Breast epithelium (tissue), 4 donors: ENCODE data around the gene WWP2. TPM values are rescaled to one million over a fixed set of nuclear protein-coding genes. Genes with fewer than 3 reads are reported as not detected.
"Not testable (repeated sequence)": the region's sequence is repeated elsewhere in the genome, so short reads cannot be mapped to it uniquely, and the experiment has no call there.

ENCODE experiments used
- DNase-seq, 2 donors: peaks; one replicate each; pipeline ENCODE4 v3.0.0-alpha.2; 2019; ENCODE audit warnings: low spot score in 2 of 2
- H3K27ac ChIP-seq, 2 donors: fragments of 200-600 bp; sonication (generic) in 1 of 2; one replicate each; pipeline ENCODE4 v1.5.1; 2016 to 2019; ENCODE audit warnings: mild to moderate bottlenecking in 1 of 2
- H3K27me3 ChIP-seq, 2 donors: fragments of 200-600 bp; sonication (generic) in 1 of 2; one replicate each; pipeline versions ENCODE4 v1.5.1 to v1.6.0; 2017 to 2019; ENCODE audit warnings: control low read depth in 1 of 2, mild to moderate bottlenecking in 1 of 2
- H3K36me3 ChIP-seq: fragments of 200-600 bp; one replicate; pipeline ENCODE4 v1.5.1; 2019
- H3K4me1 ChIP-seq, 2 donors: fragments of 200-600 bp; sonication (generic); one replicate each; pipeline ENCODE4 v1.5.1; 2016 to 2019; ENCODE audit warnings: control low read depth in 1 of 2
- H3K4me3 ChIP-seq, 3 donors: fragments of 200-600 bp; sonication (generic); 1 replicate in 2 of 3; 2 replicates in 1 of 3; pipeline ENCODE4 v1.5.1; 2016 to 2019; ENCODE audit warnings: mild to moderate bottlenecking in 3 of 3, moderate library complexity in 2 of 3
- H3K9me3 ChIP-seq, 2 donors: fragments of 200-600 bp; sonication (generic) in 1 of 2; one replicate each; pipeline ENCODE4 v1.5.1; 2016 to 2019; ENCODE audit warnings: control low read depth in 1 of 2
- POLR2A ChIP-seq: fragments of 450-650 bp; IDR thresholded peaks from one replicate; pipeline ENCODE4 v1.6.1; 2016; ENCODE audit warnings: antibody characterized with exemption, mild to moderate bottlenecking, moderate library complexity
- POLR2AphosphoS5 ChIP-seq, 3 donors: sonication (generic); formaldehyde crosslinking; IDR thresholded peaks; one replicate each; pipeline ENCODE4 v1.6.1; 2017; ENCODE audit warnings: antibody characterized with exemption in 3 of 3
- intact Hi-C: fragments of 100-400 bp; cut with DNase I; formaldehyde crosslinking; loops from one replicate; pipeline ENCODE4 v1.15.1; 2023; ENCODE audit warnings: low total_unique reads
- total RNA-seq, 3 donors: library from RNA; depleted of rRNA; stranded (reverse); fragments of >200 nt; gene quantifications; one replicate each; pipeline ENCODE4 v1.1.0, GENCODE V29; 2016
- TF ChIP-seq, protein P1 (sequence below), 3 donors: fragments of 450-650 bp; IDR thresholded peaks; one replicate each; pipeline ENCODE4 v1.5.1; 2016 to 2017; ENCODE audit warnings: antibody characterized with exemption in 3 of 3, mild to moderate bottlenecking in 3 of 3, moderate library complexity in 3 of 3

Gene WWP2
- total RNA-seq, 3 donors from 2014 or later: 34.1 to 46.5 (median 34.7) TPM

DNA sequence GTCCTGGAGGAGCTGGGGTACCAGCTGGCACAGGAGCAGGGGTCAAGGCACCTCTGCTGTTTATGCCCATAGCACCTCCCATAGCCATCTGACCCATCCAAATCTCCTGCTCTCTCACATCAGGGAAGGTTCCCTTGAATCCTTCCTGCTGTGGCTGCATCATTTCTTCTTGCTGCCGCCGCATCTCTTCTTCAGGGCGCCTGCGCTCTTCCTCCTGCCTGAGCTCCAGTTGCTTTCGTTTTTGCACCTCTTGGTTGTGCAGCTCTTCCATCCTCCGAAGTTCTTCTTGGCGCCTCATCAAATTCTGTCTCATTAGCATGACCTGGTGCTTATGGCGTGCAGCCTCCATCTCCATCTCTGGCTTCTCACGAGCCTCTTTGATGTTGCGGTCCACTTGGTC, 5.4 kb upstream of the WWP2 start:
- no peaks in the 10 kb centered on the region for H3K27me3 ChIP-seq
- H3K36me3 ChIP-seq: no peaks in the 10 kb centered on the region
- no peak overlapping the region for H3K4me3 ChIP-seq
- intact Hi-C loops: no loop called here
- H3K27ac ChIP-seq: no peak overlapping the region
- DNase-seq: no peak
- no peaks in the 10 kb centered on the region for H3K9me3 ChIP-seq
- H3K4me1 ChIP-seq: peaks cover 0 to 15% of the 10 kb centered on the region in 2 donors
- TF ChIP-seq, protein P1, sequence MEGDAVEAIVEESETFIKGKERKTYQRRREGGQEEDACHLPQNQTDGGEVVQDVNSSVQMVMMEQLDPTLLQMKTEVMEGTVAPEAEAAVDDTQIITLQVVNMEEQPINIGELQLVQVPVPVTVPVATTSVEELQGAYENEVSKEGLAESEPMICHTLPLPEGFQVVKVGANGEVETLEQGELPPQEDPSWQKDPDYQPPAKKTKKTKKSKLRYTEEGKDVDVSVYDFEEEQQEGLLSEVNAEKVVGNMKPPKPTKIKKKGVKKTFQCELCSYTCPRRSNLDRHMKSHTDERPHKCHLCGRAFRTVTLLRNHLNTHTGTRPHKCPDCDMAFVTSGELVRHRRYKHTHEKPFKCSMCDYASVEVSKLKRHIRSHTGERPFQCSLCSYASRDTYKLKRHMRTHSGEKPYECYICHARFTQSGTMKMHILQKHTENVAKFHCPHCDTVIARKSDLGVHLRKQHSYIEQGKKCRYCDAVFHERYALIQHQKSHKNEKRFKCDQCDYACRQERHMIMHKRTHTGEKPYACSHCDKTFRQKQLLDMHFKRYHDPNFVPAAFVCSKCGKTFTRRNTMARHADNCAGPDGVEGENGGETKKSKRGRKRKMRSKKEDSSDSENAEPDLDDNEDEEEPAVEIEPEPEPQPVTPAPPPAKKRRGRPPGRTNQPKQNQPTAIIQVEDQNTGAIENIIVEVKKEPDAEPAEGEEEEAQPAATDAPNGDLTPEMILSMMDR (IDR thresholded peaks at IDR 0.05): no peak
- TF ChIP-seq POLR2A (no peak), POLR2AphosphoS5 (IDR thresholded peaks at IDR 0.05) (no peak)

DNA sequence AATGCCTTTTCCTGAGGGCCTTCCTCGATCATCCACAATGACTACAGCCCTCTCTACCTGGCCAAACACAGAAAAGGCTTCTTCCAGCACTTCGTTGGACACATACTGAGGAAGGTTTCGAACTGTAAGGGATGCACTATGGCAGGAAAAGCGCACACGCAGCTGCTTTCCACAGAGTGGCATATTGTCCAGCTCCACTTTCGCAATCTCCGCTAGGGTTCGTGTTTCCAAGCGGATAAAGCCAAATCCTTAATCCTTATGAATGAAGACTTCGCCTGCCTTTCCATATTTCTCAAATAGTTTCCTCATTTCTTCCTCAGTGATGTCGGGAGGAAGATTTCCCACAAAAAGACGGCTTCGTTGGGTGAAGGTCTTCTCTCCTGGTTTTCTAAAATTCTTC, 4.8 kb upstream of the WWP2 start:
- intact Hi-C loops, H3K4me3 ChIP-seq, DNase-seq, H3K36me3 ChIP-seq, H3K9me3 ChIP-seq, H3K27me3 ChIP-seq, H3K27ac ChIP-seq: not testable (repeated sequence)
- H3K4me1 ChIP-seq: peaks cover 0 to 17% of the 10 kb centered on the region in 2 donors

DNA sequence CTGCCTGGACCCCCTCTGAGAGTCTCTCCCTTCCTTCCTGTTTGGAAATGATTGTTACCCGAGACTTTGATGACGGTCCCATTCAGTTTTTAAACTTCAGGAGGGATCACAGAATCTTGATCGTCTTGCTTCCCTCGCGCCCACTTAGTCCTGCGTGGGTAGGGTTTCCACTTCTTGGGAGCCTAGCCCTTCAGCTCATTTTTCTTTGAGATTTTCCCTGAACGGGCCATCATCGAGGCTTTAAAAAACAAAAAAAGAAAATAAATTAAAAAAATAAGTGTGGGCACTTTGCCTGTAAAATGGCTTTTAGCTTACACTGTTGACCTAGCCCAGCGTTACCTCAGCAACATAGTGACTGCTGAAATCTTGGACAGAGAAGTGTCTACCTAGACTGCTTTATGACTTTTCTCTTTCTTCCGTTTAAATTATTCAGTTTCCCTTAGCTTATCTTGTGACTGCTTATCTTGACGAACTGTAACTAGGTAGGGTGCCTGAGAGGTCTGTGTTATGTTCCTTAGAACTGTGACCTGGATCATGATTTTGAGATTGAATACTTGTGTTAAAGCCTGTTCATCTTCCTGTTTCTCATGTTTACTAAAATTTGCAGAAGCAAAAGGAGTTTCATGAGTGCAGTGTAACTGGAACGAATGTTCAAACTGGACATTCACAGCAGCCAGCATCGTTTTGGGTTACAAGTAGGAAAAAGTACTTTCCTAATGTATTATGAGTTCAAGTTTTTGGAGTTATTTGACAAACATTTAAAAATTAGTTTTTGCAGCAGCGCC, 874 bp downstream of the WWP2 start:
- Histone ChIP-seq H3K27ac (peak overlapping the region; percentile 93 to 97), H3K9me3 (no peaks in the 10 kb centered on the region), H3K27me3 (no peaks in the 10 kb centered on the region), H3K4me1 (peaks cover 0 to 5% of the 10 kb centered on the region in 2 donors), H3K36me3 (no peaks in the 10 kb centered on the region), H3K4me3 (peak overlapping the region; percentile 89 to 95 (median 91))
- TF ChIP-seq, protein P1 (IDR thresholded peaks at IDR 0.05): no peak
- TF ChIP-seq POLR2A (no peak), POLR2AphosphoS5 (IDR thresholded peaks at IDR 0.05) (no peak)
- intact Hi-C loops: no loop called here
- no peak for DNase-seq

DNA sequence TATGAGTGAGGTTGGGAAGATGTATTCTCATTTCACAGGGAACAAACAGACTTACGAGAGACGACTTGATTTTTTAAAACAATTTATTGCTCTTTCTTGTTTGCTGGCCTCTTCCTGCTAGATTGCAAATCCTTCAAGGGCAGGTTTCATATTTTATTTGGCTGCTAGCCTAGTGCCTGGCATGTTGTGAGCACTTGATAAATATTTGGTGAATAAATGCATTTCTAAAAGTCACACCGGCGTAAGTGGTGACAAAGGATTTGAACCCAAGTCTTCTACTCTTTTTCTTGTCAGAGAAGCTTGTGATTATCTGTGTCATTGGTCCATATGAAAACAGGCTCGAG, 1.4 kb downstream of the WWP2 start:
- Histone ChIP-seq H3K9me3 (no peaks in the 10 kb centered on the region), H3K27me3 (no peaks in the 10 kb centered on the region), H3K36me3 (no peaks in the 10 kb centered on the region), H3K27ac (peak overlapping the region in 1 of 2 donors; percentile 93), H3K4me3 (peak overlapping the region in 2 of 3 donors; percentile 91 to 95), H3K4me1 (peaks cover 0 to 5% of the 10 kb centered on the region in 2 donors)
- DNase-seq: no peak
- intact Hi-C loops: no loop called here
- TF ChIP-seq, protein P1 (IDR thresholded peaks at IDR 0.05): no peak
- TF ChIP-seq POLR2AphosphoS5 (IDR thresholded peaks at IDR 0.05) (no peak), POLR2A (no peak)

DNA sequence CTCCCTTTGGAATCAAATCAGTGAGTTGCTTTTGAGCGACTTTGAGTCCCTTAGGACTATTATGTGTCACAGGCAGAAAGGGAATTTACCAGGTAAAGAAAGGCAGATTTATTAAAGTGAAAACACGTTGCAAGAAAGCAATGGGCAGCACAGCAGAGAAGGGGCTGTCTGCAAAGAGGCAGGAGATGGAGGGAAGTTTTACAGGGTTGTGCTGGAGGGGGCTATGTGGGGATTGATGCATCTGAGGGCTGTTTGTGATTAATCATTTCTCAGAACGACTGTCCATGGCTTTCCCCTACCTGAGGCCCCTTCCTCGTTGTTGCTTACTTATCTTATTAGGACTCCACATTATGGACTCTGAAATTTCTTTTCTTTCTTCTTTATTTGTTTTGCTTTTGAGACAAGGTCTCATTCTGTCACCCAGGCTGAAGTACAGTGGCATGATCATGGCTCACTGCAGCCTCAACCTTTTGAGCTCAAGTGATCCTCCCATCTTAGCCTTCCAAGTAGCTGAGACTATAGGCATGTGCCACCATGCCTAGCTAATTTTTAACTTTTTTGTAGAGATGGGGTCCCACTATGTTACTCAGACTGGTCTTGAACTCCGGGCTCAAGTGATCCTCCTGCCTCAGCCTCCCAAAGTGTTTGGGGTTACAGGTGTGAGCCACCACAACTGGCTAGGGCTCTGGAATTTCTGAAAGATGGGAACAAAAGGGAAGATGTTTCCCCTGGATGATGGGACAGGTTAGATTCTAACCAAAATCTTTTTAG, 5.5 kb downstream of the WWP2 start:
- intact Hi-C loops: no loop called here
- Histone ChIP-seq H3K27me3 (no peaks in the 10 kb centered on the region), H3K4me1 (no peaks in the 10 kb centered on the region), H3K36me3 (no peaks in the 10 kb centered on the region), H3K4me3 (no peak overlapping the region), H3K27ac (no peak overlapping the region), H3K9me3 (no peaks in the 10 kb centered on the region)
- no peak for DNase-seq
- TF ChIP-seq POLR2A (no peak), POLR2AphosphoS5 (IDR thresholded peaks at IDR 0.05) (no peak)
- TF ChIP-seq, protein P1 (IDR thresholded peaks at IDR 0.05): no peak
